ENCODE results near the gene OAT.
"Not testable (repeated sequence)": the region's sequence is repeated elsewhere in the genome, so short reads cannot be mapped to it uniquely, and the experiment has no call there.

The OAT gene

DNA sequence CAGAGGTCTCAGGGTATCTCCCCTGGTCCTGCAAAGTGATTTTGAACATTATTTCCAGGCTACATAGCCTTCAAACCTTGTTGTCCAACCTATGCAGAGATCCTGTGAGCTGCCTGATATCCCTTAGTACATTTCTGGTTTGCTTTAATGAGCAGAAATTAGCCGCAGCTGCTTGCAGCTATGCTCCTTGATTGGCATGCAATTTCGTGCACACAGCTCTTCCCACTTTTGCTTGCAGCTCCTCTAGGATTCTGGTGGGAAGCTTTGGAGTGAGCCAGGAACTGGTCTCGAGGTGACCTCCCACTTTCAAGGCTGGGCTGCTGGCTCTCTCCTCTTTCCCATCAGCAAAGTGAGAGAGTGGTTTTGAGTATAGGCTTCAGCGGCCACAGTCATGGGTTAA lies 45.8 kb downstream of the OAT start:
- H3K9me3 ChIP-seq (ENCODE audit: insufficient read depth, low read depth, low read length), result no peaks in the 10 kb centered on the region
- no peak overlapping the region for H3K4me3 ChIP-seq (ENCODE audit: low read length, poor library complexity, severe bottlenecking)
- no peaks in the 10 kb centered on the region for H3K27me3 ChIP-seq (ENCODE audit: insufficient read depth, low read length, poor library complexity, severe bottlenecking)
- no peaks in the 10 kb centered on the region for H3K36me3 ChIP-seq (ENCODE audit: insufficient read depth, low read length)
- H4K20me1 ChIP-seq (ENCODE audit: insufficient read depth, low read length, poor library complexity, severe bottlenecking), result no peaks in the 10 kb centered on the region
- H3K9me2 ChIP-seq (replicated peaks; ENCODE audit: low read depth, low read length), result no peaks in the 10 kb centered on the region
- TF ChIP-seq, protein P1, sequence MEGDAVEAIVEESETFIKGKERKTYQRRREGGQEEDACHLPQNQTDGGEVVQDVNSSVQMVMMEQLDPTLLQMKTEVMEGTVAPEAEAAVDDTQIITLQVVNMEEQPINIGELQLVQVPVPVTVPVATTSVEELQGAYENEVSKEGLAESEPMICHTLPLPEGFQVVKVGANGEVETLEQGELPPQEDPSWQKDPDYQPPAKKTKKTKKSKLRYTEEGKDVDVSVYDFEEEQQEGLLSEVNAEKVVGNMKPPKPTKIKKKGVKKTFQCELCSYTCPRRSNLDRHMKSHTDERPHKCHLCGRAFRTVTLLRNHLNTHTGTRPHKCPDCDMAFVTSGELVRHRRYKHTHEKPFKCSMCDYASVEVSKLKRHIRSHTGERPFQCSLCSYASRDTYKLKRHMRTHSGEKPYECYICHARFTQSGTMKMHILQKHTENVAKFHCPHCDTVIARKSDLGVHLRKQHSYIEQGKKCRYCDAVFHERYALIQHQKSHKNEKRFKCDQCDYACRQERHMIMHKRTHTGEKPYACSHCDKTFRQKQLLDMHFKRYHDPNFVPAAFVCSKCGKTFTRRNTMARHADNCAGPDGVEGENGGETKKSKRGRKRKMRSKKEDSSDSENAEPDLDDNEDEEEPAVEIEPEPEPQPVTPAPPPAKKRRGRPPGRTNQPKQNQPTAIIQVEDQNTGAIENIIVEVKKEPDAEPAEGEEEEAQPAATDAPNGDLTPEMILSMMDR (conservative IDR thresholded peaks at IDR 0.05; ENCODE audit: low read length), result no peak
- TF ChIP-seq EZH2phosphoT487 (IDR thresholded peaks at IDR 0.05; ENCODE audit: borderline replicate concordance), result no peak
- no peaks in the 10 kb centered on the region for H3K79me2 ChIP-seq (ENCODE audit: insufficient read depth, low read length)
- peaks cover under 1% of the 10 kb centered on the region for H3K4me1 ChIP-seq (ENCODE audit: insufficient read depth, low read length, poor library complexity, severe bottlenecking)
- H3F3A ChIP-seq (ENCODE audit: low read depth), result no peaks in the 10 kb centered on the region
- no peak overlapping the region for H3K9ac ChIP-seq (ENCODE audit: low read depth, low read length, poor library complexity, severe bottlenecking)
- no peak overlapping the region for H3K4me2 ChIP-seq (ENCODE audit: low read depth, low read length, poor library complexity, severe bottlenecking)
- no peak overlapping the region for H2AFZ ChIP-seq (ENCODE audit: low read length)

DNA sequence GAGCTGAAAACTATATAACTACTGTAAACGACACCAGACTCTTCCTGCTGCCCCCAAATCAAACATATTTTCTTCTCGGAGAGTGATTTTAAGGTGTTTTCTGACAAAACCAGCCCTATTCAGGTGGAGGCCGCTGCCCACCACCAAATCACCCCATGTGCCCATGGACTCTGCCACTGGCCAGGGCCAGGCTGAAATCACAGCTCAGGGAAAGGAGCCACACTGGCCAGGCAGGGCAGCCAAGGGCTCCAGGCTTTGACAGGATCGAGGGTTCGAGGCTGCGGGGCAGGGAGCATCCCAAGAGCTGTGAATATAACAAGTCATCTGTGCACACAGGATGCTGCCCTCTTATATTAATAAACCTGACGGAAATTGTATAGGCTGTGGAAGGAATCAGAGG lies 48.3 kb downstream of the OAT start:
- H3K9ac ChIP-seq (ENCODE audit: low read depth, low read length, poor library complexity, severe bottlenecking), result no peak overlapping the region

DNA sequence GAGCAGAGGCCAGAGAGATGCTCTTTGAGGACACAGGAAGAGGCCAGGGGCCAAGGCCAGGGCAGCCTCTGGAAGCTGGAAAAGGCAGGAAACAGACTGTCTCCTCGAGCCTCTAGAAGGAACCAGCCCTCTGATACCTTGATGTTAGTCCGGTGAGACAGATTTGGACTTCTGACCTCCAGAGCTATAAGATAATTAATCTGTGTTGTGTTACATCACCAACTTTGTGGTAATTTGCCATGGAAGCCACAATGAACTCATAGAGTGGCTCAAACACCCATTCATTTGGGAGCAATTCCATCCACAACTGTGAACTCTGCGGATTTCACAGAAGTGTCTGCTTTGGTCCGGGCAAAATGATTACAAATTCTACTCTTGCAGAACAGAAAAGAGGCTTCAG lies 48.7 kb downstream of the OAT start:
- TF ChIP-seq EZH2phosphoT487 (IDR thresholded peaks at IDR 0.05; ENCODE audit: borderline replicate concordance), result no peak
- TF ChIP-seq, protein P1 (conservative IDR thresholded peaks at IDR 0.05; ENCODE audit: low read length), result no peak
- Histone ChIP-seq H3F3A (ENCODE audit: low read depth) (no peaks in the 10 kb centered on the region), H3K4me3 (ENCODE audit: low read length, poor library complexity, severe bottlenecking) (no peak overlapping the region), H3K9ac (ENCODE audit: low read depth, low read length, poor library complexity, severe bottlenecking) (no peak overlapping the region), H2AFZ (ENCODE audit: low read length) (no peak overlapping the region), H3K79me2 (ENCODE audit: insufficient read depth, low read length) (no peaks in the 10 kb centered on the region), H3K36me3 (ENCODE audit: insufficient read depth, low read length) (no peaks in the 10 kb centered on the region), H3K9me3 (ENCODE audit: insufficient read depth, low read depth, low read length) (no peaks in the 10 kb centered on the region), H4K20me1 (ENCODE audit: insufficient read depth, low read length, poor library complexity, severe bottlenecking) (no peaks in the 10 kb centered on the region), H3K4me1 (ENCODE audit: insufficient read depth, low read length, poor library complexity, severe bottlenecking) (peaks cover 14% of the 10 kb centered on the region), H3K9me2 (replicated peaks; ENCODE audit: low read depth, low read length) (no peaks in the 10 kb centered on the region), H3K27me3 (ENCODE audit: insufficient read depth, low read length, poor library complexity, severe bottlenecking) (no peaks in the 10 kb centered on the region), H3K4me2 (ENCODE audit: low read depth, low read length, poor library complexity, severe bottlenecking) (no peak overlapping the region)

More for the DNA sequence above, 48.3 kb downstream of the OAT start:
- no peaks in the 10 kb centered on the region for H3K9me2 ChIP-seq (replicated peaks; ENCODE audit: low read depth, low read length)
- no peaks in the 10 kb centered on the region for H3F3A ChIP-seq (ENCODE audit: low read depth)
- no peak overlapping the region for H2AFZ ChIP-seq (ENCODE audit: low read length)
- no peak overlapping the region for H3K4me3 ChIP-seq (ENCODE audit: low read length, poor library complexity, severe bottlenecking)
- peaks cover 14% of the 10 kb centered on the region for H3K4me1 ChIP-seq (ENCODE audit: insufficient read depth, low read length, poor library complexity, severe bottlenecking)
- no peaks in the 10 kb centered on the region for H3K27me3 ChIP-seq (ENCODE audit: insufficient read depth, low read length, poor library complexity, severe bottlenecking)
- TF ChIP-seq, protein P1 (conservative IDR thresholded peaks at IDR 0.05; ENCODE audit: low read length), result no peak
- TF ChIP-seq EZH2phosphoT487 (IDR thresholded peaks at IDR 0.05; ENCODE audit: borderline replicate concordance), result no peak
- H3K79me2 ChIP-seq (ENCODE audit: insufficient read depth, low read length), result no peaks in the 10 kb centered on the region
- no peaks in the 10 kb centered on the region for H3K36me3 ChIP-seq (ENCODE audit: insufficient read depth, low read length)
- no peak overlapping the region for H3K4me2 ChIP-seq (ENCODE audit: low read depth, low read length, poor library complexity, severe bottlenecking)
- H4K20me1 ChIP-seq (ENCODE audit: insufficient read depth, low read length, poor library complexity, severe bottlenecking), result no peaks in the 10 kb centered on the region
- no peaks in the 10 kb centered on the region for H3K9me3 ChIP-seq (ENCODE audit: insufficient read depth, low read depth, low read length)

DNA sequence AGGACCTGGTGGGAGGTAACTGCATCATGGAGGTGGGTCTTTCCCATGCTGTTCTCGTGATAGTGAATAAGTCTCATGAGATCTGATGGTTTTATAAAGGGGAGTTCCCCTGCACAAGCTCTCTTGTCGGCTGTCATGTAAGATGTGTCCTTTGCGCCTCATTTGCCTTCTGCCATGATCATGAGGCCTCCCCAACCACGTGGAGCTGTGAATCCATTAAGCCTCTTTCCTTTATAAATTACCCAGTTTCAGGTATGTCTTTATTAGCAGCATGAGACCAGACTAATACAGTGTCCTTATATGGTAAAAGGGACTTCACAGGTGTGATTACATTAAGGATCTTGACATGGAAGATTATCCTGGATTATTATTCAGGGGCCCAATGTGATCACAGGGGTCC lies 49.2 kb downstream of the OAT start:
- not testable (repeated sequence) for H3K27me3 ChIP-seq (ENCODE audit: insufficient read depth, low read length, poor library complexity, severe bottlenecking); H2AFZ ChIP-seq (ENCODE audit: low read length); H3K9me3 ChIP-seq (ENCODE audit: insufficient read depth, low read depth, low read length); H3K4me2 ChIP-seq (ENCODE audit: low read depth, low read length, poor library complexity, severe bottlenecking); H3F3A ChIP-seq (ENCODE audit: low read depth); H3K9me2 ChIP-seq (replicated peaks; ENCODE audit: low read depth, low read length); H4K20me1 ChIP-seq (ENCODE audit: insufficient read depth, low read length, poor library complexity, severe bottlenecking); H3K79me2 ChIP-seq (ENCODE audit: insufficient read depth, low read length); H3K36me3 ChIP-seq (ENCODE audit: insufficient read depth, low read length); H3K4me3 ChIP-seq (ENCODE audit: low read length, poor library complexity, severe bottlenecking); H3K9ac ChIP-seq (ENCODE audit: low read depth, low read length, poor library complexity, severe bottlenecking)
- peaks cover 14% of the 10 kb centered on the region for H3K4me1 ChIP-seq (ENCODE audit: insufficient read depth, low read length, poor library complexity, severe bottlenecking)

All from Loucy (cell line).